Right renal cortex interstitium (tissue), 3 donors: ENCODE data around the gene RBM6. TPM values are rescaled to one million over a fixed set of nuclear protein-coding genes. Genes with fewer than 3 reads are reported as not detected.
"Not testable (repeated sequence)": the region's sequence is repeated elsewhere in the genome, so short reads cannot be mapped to it uniquely, and the experiment has no call there.

Source experiments
- DNase-seq, 3 donors: peaks; one replicate each; pipeline ENCODE4 v3.0.0-alpha.2; 2013; ENCODE audit warnings: low read depth in 3 of 3, low spot score in 2 of 3
- polyA plus RNA-seq, 3 donors: library from polyadenylated mRNA; unstranded; fragments of 120-200 nt; gene quantifications; one replicate each; pipeline ENCODE4 v1.2.1, GENCODE V29; 2013; ENCODE audit not compliant: insufficient read length in 3 of 3

The RBM6 gene
- polyA plus RNA-seq, 3 donors, result 107 to 136 (median 109) TPM

DNA sequence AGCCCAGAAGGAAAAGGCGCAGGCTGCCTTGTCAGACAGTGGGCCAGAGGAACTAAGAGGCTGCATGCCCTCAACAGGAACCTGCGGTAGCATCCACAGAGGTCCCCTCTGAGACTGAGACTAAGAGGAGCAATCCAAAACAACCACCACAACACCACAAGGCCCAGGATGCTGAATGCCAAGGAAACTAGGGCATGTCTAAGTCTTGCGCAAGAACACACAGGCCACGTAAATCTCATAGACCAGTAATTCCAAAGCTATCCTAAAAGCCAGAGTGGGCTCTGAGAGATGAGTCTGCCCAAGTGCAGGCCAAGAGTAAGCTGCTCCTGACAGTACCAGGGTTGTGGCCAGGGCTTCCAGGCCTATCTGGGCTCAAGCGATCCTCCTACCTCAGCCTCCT lies 23.3 kb upstream of the RBM6 start:
- no peak for DNase-seq

DNA sequence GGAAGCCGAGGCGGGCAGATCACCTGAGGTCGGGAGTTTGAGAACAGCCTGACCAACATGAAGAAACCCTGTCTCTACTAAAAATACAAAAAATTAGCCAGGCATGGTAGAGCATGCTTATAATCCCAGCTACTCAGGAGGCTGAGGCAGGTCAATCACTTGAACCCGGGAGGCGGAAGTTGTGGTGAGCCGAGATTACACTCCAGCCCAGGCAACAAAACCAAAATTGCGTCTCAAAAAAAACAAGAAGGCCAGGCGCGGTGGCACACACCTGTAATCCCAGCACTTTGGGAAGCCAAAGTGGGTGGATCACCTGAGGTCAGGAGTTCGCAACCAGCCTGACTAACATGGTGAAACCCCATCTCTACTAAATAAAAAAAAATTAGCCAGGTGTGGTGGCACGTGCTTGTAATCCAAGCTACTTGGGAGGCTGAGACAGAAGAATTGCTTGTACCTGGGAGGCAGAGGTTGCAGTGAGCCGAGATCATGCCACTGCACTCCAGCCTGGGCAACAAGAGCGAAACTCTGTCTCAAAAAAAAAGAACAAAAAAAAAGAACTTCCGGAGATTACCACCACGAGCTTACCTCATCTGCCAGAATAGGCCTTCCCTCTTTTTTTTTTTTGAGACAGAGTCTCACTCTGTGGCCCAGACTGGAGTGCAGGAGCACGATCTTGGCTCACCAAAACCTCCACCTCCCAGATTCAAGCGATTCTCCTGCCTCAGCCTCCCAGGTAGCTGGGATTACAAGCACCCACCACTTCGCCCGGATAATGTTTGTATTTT lies 22.0 kb upstream of the RBM6 start:
- DNase-seq, result not testable (repeated sequence)

DNA sequence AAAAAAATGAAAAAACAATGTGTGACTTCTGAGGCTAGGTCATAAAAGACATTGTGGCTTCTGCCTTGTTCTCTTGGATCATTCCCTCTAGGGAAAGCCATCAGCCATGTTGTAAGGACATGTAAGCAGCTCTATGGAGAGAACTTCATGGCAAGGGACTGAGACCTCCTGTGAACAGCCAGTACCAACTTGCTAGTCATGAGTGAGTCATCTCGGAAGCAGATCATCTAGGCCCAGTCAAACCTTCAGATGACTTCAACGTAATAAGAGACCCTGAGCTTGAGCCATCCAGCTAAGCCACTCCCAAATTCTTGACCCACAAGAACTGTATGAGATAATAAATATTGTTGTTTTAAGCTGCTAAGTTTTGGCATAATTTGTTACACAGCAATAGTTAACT lies 15.3 kb upstream of the RBM6 start:
- no peak for DNase-seq

DNA sequence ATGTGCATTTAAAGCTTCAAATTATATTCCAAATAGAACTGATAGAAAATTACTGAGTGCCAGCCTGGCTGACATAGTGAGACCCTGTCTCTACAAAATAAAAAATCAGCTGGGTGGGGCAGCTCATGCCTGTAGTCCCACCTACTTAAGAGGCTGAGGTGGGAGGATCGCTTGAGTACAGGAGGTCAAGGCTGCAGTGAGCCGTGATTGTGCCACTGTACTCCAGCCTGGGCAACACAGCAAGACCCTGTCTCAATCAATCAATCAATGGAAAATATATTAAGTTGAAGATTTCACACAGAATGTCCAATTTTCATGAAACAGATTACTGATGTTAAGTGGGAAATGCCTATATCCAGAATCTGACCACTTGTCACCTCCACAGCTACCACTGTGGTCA lies 14.5 kb upstream of the RBM6 start:
- no peak for DNase-seq

DNA sequence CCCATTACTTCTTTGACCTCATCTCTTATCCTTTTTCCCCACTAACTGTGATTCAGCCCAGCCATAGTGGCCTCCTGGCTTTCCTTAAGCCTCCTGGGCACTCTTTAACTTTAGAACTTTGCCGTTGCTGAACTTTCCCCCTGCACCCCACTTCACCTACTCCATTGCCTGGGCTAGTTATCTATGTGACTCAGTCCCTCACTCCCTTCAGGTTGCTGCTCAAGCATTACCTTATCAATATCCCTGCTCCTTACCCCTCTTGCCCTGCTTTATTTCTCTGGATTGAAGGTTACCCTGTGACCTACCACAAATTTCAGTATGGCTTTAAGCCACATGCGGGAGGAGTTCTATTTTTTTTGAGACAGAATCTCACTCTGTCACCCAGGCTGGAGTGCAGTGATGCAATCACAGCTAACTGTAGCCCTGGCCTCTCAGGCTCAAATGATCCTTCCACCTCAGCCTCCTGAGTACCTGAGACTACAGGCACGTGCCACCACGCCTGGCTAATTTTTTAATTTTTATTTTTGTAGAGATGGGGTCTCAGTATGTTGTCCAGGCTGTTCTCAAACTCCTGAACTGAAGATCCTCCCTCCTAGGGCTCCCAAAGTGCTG lies 13.7 kb upstream of the RBM6 start:
- DNase-seq, result no peak

DNA sequence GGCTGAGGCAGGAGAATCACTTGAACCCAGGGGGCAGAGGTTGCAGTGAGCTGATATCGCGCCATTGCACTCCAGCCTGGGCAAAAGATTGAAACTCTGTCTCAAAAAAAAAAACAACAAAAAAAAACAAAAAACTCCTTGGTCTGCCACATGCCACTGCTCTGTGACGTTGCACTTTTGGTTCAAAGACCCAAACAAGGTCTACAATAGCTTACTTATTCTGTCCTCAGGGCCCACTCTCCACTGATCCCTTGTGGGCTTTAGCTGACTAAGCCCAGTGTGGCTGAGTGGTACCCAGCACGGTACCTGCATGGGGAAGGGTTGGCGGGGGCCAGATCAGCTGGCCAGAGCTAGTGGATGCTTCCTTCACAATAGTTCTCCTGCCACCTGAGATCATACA lies 12.2 kb upstream of the RBM6 start:
- no peak for DNase-seq

DNA sequence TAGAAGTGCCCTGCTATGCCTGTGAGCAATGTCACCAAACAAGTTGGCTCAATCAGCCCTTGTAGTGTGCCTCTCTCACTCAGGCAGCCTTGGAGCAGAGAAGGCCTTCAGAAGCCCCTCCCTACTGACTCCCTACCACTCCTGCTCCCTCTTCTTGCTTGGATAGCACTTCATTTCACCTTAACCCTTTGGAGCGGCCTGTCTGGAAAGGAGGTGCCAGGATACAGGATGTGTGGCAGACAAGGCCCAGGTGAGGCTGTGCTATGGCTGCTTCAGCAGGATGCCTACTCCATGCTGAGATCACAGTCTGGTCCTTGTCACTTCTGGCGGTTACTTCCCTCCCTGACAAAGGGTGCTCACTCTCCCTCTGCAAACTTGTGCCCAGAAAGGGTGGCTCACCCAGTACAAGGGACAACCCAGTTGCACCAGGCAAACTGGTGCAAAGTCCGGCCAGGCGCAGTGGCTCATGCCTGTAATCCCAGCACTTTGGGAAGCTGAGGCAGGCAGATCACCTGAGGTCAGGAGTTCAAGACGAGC lies 11.4 kb upstream of the RBM6 start:
- no peak for DNase-seq

DNA sequence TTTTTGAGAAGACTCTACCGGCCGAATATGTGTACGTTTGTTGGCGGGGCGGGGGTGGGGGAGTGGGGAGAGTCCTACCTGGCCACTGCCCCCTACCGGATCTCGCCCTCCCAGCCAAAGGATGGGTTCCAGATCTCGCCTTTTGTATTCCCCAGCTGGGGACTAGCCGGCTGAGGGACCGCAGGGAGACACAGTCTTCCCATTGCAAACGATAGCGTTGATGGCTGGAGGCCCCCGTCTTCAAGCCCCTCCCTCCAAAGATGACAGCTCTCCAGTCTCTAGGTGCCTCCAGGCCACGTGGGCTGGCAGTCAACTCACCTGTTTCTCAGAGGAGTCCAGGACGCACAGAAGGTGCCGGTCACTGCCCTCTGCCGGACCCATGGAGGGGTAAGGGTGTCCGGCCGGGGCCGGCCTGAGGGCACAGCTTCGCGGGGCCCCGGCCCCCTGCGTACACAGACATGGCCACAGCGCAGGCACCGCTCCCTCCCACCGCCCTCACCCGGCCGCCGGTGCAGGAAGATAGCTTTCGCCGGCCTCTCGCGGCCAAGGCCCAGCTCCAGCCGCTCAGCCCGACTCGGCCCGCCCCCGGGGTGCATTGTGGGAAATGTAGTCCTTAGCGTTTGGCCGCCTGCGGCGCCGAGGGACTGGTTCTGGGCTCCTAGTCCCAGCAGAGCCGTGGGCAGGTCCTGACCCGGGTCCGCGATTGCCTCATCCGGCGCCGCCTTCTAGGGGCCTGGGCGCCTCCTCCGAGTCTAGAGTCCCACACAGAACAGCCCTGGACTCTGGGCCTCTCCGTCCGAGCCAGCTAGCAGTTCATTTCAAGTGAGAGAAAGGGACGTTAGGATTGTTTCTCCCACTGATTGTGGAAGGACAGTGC lies 10.4 kb upstream of the RBM6 start, which contains the start of gene MON1A:
TSS of gene MON1A (minus strand) at position 521 of the 877 bp plus-strand sequence. CDS start 16,465 bp downstream, outside the sequence.
- DNase-seq, result peak; percentile 69 to 85 (median 73)

DNA sequence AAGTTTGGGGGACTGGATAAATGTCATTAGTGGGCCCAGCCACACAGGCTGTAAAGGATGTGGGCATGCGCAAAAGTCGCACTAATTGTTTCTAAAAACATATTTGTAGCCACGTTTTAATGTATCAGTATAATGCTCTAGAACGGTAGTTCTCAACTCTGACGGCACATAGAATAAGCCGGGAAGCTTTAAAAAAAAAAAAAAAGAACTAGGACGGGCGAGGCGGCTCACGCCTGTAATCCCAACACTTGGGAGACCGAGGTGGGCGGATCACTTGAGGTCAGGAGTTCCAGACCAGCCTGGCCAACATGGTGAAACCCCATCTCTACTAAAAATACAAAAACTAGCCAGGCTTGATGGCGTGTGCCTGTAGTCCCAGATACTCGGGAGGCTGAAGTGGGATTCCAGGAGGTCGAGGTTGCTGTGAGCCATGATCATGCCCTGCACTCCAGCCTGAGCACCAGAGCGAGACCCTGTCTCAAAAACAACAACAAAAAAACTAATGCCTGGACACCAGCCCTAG lies 9.7 kb upstream of the RBM6 start:
- no peak for DNase-seq

DNA sequence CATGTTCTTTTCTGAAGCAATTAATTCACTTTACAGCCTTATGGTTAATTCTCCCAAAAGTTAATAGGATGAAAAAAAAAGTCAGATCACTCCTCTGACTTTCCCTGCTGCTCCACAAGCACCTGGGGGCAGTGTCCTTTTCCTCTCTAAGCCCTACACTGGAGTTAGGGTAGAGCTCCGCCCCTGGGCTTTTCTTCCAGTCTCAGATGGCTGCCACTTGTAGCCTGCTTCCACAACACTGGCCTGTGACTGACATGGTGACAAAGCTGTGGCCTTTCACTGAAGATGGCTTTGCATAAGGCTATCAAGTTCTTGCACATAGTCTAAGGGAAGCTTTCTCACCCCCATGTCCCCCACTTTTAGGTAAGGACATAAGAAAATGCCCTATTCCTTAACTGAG lies 9.0 kb upstream of the RBM6 start:
- DNase-seq, result no peak

DNA sequence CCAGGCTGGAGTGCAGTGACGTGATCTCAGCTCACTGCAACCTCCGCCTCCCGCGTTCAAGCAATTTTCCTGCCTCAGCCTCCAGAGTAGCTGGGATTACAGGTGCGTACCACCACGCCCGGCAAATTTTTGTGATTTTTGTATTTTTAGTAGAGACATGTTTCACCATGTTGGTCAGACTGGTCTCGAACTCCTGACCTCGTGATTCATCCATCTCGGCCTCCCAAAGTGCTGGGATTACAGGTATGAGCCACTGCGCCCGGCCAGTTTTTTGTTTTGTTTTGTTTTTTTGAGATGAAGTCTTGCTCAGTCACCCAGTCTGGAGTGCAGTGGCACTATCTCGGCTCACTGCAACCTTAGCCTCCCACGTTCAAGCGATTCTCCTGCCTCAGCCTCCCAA lies 7.7 kb upstream of the RBM6 start:
- not testable (repeated sequence) for DNase-seq

DNA sequence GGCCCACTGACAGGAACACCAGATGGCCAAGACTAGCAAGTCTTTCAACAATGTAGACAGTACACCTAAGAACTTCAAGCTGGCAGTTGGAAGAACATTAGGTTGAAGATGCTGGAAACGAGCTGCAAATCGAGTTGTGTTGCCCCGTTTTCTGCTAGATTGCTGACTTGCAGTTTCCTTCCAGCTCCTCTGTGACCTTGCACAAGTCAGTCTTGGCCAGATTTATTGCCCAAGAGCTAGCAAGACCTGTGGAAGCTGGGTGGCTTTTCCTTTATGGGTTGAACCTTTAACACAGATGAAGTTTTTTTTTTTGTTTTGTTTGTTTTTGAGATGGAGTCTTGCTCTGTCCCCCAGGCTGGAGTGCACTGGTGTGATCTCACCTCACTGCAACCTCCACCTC lies 2.9 kb upstream of the RBM6 start:
- no peak for DNase-seq

DNA sequence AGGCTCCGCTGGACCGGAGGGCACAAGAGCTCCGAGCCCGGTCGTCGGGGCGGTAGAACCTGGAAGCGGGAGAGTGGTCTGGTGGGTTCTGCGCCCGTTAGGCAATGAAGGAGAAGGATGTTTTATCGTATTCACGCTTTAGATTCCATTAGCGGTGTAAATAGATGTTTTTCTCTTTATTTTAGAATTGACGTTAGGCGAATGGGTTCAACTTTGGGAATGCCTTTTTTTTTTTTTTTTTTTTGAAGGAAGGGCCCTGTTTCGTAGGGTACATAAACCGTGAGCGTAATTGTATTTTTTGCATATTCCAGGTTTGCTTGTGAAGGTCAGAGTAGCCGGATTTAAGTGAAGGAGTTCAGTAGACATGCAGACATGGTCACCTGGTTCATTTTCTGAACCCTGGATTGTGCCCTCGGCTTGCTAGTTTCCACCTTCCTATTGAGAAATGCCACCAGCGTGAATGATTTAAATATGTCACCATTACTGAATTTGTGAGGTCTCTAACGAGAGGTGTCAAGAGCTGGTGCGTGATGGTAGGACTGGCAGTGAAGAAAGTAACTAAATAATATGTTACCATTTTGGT lies 808 bp downstream of the RBM6 start:
- DNase-seq, result no peak

DNA sequence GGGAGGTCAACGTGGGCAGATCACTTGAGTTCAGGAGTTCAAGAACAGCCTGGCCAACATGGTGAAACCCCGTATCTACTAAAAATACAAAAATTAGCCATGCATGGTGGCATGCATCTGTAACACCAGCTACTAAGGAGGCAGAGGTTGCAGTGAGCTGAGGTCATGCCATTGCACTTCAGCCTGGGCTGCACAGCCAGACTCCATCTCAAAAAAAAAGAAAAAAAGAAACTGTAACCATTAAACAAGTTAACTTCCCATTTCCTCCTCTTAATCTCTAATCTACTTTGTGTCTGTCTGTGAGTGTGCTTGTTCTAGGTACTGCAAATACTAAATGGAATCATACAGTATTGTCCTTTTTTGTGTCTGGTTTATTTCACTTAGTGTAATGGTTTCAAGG lies 2.7 kb downstream of the RBM6 start:
- DNase-seq, result no peak

DNA sequence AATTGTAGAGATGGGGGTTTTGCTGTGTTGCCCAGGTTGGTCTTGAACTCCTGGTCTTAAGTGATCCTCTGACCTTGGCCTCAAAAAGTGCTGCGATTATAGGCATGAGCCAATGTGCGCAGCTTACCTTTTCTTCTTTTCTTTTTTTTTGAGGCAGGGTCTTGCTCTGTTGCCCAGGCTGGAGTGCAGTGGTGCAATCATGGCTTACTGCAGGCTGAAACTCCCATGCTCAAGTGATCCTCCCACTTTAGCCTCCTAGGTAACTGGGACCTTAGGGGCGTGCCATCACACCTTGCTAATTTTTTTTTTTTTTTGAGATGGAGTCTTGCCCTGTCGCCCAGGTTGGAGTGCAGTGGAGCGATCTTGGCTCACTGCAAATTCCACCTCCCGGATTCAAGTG lies 13.0 kb downstream of the RBM6 start:
- DNase-seq, result no peak

DNA sequence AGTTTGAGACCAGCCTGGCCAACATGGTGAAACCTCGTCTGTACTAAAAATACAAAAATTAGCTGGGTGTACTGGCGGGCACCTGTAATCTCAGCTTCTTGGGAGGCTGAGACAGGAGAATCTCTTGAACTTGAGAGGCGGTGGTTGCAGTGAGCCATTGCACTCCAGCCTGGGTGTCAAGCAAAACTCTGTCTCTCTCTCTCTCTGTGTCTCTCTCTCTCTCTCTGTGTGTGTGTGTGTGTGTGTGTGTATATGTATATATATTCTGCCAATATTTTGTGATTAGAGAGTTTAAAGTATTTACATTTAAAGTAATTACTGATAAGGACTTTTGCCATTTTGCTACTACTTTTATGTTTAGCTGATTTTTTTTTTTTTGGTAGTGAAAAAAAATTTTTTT lies 15.7 kb downstream of the RBM6 start:
- no peak for DNase-seq

DNA sequence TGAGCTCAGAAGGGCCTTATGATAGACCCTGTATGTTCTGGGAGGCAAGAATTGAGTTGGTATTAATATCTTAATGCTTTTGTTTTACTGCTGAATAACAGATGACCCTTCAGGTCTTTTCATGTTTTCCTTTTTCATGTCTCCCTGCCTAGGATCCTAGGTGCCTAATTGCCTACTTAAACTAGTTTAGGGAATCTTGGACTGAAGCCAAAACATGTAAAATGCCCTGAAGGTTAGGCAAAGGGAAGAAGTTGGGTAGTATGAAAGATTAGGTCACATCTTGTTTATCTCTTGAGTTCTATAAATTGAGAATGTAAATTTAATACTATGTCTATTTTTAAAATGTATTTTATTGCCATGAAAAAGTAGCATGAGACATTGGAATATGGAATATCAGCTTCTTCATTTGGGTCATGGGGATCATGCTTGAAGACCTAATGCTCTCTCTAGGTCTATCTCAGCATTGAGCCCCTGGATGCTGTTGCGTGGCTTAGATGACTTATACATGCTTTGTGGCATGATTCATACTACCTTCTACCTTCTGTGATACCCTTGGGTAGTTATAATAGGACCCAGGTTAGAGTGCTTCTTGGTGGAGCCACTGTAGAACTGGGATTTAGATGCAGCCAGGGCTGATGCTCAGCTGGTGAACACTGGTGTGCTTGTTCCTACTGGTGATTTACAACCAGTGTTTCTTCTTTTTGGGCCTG lies 26.4 kb downstream of the RBM6 start:
- no peak for DNase-seq

DNA sequence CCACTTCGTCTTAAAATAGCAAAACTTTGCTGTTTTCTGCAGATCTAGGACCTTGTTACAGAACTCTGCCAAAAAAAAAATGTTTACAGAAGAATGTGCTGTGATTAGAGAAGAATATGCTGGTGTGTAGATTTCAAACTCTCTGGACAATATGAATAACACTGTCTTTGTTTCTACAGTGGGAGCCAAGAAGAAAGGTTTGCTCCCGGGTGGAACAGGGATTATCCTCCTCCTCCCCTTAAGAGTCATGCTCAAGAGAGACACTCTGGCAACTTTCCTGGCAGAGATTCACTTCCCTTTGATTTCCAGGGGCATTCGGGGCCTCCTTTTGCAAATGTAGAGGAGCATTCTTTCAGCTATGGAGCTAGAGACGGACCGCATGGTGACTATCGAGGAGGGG lies 27.3 kb downstream of the RBM6 start:
- no peak for DNase-seq

DNA sequence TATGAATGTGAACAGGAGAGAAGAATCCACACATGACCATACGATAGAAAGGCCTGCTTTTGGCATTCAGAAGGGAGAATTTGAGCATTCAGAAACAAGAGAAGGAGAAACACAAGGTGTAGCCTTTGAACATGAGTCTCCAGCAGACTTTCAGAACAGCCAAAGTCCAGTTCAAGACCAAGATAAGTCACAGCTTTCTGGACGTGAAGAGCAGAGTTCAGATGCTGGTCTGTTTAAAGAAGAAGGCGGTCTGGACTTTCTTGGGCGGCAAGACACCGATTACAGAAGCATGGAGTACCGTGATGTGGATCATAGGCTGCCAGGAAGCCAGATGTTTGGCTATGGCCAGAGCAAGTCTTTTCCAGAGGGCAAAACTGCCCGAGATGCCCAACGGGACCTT lies 28.4 kb downstream of the RBM6 start:
- DNase-seq, result no peak

DNA sequence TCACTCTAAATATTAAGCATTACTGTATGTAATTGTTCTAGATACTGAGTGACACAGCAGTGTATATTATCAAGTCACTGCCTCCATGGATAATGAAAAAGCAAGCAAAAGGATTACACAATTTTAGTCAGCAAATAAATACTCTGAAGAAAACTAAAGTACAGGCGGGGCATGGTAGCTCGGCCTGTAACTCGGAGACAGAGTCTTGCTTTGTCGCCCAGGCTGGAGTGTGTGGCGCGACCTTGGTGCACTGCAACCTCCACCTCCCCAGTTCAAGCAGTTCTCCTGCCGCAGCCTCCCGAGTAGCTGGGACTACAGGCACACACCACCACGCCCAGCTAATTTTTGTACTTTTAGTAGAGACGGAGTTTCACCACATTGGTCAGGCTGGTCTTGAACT lies 32.7 kb downstream of the RBM6 start:
- DNase-seq, result no peak
